ENCODE data around the gene CCDC91.

DNA sequence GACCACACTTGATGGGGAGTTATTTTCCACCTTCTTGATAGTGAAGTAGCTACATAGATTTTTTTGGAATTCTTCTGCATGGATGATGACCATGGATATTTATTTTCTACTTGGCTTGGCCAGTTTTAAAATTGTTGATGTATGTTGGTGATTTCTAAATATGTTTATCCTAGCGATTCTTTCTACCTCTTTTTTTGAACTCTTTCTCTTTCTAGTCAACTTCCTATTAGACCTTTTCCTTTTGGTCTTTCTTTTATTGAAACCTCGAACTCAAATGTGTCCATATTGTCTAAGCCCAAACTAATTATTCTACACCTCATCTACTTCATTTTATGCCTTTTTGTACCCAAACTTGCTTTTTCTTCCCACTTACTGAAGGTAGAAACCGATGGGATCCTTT is 37.0 kb downstream of the CCDC91 start:
- TF ChIP-seq, protein P1, sequence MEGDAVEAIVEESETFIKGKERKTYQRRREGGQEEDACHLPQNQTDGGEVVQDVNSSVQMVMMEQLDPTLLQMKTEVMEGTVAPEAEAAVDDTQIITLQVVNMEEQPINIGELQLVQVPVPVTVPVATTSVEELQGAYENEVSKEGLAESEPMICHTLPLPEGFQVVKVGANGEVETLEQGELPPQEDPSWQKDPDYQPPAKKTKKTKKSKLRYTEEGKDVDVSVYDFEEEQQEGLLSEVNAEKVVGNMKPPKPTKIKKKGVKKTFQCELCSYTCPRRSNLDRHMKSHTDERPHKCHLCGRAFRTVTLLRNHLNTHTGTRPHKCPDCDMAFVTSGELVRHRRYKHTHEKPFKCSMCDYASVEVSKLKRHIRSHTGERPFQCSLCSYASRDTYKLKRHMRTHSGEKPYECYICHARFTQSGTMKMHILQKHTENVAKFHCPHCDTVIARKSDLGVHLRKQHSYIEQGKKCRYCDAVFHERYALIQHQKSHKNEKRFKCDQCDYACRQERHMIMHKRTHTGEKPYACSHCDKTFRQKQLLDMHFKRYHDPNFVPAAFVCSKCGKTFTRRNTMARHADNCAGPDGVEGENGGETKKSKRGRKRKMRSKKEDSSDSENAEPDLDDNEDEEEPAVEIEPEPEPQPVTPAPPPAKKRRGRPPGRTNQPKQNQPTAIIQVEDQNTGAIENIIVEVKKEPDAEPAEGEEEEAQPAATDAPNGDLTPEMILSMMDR (IDR thresholded peaks at IDR 0.05) = no peak
- TF ChIP-seq POLR2A (IDR thresholded peaks at IDR 0.05) = no peak
